ENCODE measurements around the gene IQSEC1.

IQSEC1 gene

DNA sequence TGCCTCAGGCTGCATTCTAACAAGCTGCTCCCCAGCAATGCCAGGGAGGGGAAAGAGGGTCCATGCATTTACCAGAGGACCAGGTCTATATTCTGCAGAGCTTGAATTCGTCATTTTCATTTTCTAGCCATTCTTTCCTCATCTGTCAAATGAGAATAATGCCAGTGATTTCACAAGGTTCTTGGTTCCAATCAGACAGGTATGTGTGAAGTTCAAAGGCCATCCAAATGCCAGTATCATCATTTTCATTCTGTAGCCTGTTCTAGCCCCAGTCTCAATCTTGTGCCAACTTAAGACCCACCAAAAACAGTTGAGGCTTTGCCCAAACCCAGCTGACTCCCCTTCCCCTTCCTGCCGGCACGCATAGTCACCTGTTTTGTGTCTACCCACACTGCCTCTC is 112.7 kb downstream of the IQSEC1 start:
- H3K36me3 Mint-ChIP-seq (ENCODE audit: low read depth) = no peaks in the 10 kb centered on the region
- no peak for DNase-seq
- H3K27me3 Mint-ChIP-seq (ENCODE audit: low read depth, poor library complexity) = no peaks in the 10 kb centered on the region
- TF ChIP-seq, protein P1, sequence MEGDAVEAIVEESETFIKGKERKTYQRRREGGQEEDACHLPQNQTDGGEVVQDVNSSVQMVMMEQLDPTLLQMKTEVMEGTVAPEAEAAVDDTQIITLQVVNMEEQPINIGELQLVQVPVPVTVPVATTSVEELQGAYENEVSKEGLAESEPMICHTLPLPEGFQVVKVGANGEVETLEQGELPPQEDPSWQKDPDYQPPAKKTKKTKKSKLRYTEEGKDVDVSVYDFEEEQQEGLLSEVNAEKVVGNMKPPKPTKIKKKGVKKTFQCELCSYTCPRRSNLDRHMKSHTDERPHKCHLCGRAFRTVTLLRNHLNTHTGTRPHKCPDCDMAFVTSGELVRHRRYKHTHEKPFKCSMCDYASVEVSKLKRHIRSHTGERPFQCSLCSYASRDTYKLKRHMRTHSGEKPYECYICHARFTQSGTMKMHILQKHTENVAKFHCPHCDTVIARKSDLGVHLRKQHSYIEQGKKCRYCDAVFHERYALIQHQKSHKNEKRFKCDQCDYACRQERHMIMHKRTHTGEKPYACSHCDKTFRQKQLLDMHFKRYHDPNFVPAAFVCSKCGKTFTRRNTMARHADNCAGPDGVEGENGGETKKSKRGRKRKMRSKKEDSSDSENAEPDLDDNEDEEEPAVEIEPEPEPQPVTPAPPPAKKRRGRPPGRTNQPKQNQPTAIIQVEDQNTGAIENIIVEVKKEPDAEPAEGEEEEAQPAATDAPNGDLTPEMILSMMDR (IDR thresholded peaks at IDR 0.05) = no peak
- H3K4me1 Mint-ChIP-seq = peaks cover 51% of the 10 kb centered on the region
- peak overlapping the region; percentile 85 for H3K27ac Mint-ChIP-seq
- H3K9me3 Mint-ChIP-seq = no peaks in the 10 kb centered on the region
- no peak overlapping the region for H3K4me3 Mint-ChIP-seq

DNA sequence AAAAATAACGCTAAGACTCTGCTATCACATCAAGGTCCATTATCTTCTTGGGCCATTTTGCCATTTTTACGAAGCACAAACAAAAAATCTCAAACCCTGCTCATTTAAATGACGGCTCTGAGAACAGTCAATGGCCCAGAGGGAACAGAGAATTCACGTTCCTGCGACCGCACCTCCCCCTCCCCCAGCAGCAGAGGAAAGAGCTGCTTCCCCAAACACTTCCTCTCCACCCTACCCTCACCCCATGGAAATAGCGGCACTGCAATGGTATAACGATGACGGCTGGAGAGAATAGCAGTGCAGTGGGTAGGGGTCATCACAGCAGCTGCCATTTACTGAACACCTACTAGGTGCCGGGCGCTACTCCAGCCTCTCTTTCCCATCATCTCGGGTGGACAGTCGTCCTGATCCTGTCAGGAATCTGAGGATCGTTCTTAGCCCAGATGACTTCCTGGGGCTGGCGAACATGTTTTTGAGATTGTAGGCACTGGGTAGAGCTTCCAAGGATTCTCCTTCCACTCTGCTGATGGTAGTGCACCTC is 113.3 kb downstream of the IQSEC1 start:
- DNase-seq = no peak
- TF ChIP-seq, protein P1 (IDR thresholded peaks at IDR 0.05) = no peak
- Mint-ChIP-seq H3K27ac (no peak overlapping the region), H3K4me1 (peaks cover 47% of the 10 kb centered on the region), H3K36me3 (ENCODE audit: low read depth) (no peaks in the 10 kb centered on the region), H3K9me3 (no peaks in the 10 kb centered on the region), H3K27me3 (ENCODE audit: low read depth, poor library complexity) (no peaks in the 10 kb centered on the region), H3K4me3 (no peak overlapping the region)

DNA sequence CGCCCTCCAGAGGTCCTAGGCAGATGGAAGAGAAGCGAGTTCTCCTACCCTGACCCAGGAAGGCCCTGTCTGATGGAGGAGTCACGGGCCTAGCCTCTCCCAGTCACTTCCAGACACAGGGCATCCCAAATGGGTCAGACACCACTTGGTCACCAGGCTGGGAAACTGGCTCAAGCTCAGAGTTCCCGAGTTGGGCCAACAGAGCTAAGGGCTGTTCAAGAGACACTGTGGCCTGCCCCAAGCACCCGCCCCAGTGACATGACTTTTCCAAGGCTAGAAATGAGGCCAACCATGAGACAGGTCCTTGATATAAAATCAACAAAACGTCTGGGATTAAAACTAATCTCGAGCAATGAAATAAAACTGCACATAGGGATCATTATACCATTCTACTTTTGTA is 113.8 kb downstream of the IQSEC1 start:
- DNase-seq = no peak
- TF ChIP-seq, protein P1 (IDR thresholded peaks at IDR 0.05) = no peak
- H3K4me1 Mint-ChIP-seq = peaks cover 47% of the 10 kb centered on the region
- no peaks in the 10 kb centered on the region for H3K36me3 Mint-ChIP-seq (ENCODE audit: low read depth)
- H3K27ac Mint-ChIP-seq = no peak overlapping the region
- H3K27me3 Mint-ChIP-seq (ENCODE audit: low read depth, poor library complexity) = no peaks in the 10 kb centered on the region
- H3K9me3 Mint-ChIP-seq = no peaks in the 10 kb centered on the region
- H3K4me3 Mint-ChIP-seq = no peak overlapping the region

DNA sequence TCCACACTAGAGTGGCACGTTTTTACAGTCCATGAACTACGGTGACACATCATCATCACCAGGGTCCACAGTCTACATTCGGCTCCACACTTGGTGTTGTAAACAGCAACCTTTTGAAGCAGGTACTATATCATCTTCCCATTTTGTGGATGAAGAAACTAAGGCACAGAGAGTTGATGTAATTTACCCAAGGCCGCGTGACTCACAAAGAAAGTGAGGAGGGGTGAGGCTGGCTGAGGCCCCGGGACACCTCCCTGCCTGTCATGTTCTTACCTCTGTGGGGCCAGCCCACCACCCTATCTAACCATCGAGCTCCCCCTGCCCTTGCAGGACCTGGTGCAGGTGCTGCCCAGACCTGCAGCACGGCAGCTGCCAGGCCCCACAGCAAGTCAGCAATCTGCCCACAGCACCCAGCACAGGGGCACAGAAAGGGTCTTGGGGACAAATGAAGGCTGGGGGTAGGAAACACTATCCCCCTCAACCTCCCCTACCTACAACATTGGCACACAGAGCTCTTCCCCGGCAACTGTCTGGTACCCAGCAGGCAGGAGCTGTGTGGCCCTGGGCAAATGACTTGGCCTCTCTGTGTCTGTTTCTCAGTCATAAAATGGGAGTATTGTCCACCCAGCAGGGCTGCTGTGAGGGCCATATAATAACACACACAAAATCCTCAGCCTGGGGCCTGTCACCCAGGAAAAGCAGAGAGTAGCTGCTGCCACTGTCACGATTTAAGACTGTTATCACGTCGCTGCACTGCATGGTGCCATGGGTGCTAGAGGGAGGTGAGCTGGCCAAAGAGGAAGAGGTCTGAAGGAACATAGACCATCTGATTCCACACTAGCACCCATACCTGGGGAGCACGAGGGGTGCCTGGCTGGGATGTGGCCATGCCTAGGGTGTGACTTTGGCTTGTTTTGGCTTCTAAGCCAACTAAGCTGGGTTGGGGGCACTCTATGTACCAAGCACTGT is 115.1 kb downstream of the IQSEC1 start:
- DNase-seq = no peak
- Mint-ChIP-seq H3K4me3 (no peak overlapping the region), H3K27ac (no peak overlapping the region), H3K27me3 (ENCODE audit: low read depth, poor library complexity) (no peaks in the 10 kb centered on the region), H3K4me1 (peaks cover 49% of the 10 kb centered on the region), H3K9me3 (no peaks in the 10 kb centered on the region), H3K36me3 (ENCODE audit: low read depth) (no peaks in the 10 kb centered on the region)
- TF ChIP-seq, protein P1 (IDR thresholded peaks at IDR 0.05) = no peak

DNA sequence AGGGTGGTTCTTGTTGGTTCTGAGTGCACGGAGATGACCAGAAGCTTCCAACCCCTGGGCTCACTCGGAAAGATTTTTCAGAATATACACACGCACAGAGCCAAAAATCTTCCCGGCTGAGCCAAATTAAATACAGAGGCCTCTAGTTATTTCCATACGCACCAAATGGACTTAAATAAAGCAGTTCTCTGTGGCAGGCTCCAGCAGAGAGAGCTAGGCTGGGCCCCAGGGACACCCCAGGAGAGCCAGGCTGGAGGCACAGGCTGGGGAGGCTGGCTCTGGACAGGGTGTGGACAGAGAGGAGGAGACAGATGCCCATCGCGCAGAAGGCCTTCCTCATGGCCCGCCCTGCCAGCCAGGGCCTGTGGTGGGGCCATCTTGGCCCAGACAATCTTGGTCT is 115.9 kb downstream of the IQSEC1 start:
- H3K9me3 Mint-ChIP-seq = no peaks in the 10 kb centered on the region
- TF ChIP-seq, protein P1 (IDR thresholded peaks at IDR 0.05) = no peak
- no peaks in the 10 kb centered on the region for H3K36me3 Mint-ChIP-seq (ENCODE audit: low read depth)
- H3K4me3 Mint-ChIP-seq = no peak overlapping the region
- peak overlapping the region; percentile 44 for H3K27ac Mint-ChIP-seq
- no peak for DNase-seq
- peaks cover 47% of the 10 kb centered on the region for H3K4me1 Mint-ChIP-seq
- H3K27me3 Mint-ChIP-seq (ENCODE audit: low read depth, poor library complexity) = peaks cover 4% of the 10 kb centered on the region

Data from nephron progenitor cell (in vitro differentiated cells).